ENCODE measurements around the gene GXYLT2. TPM values are rescaled to one million over a fixed set of nuclear protein-coding genes. Genes with fewer than 3 reads are reported as not detected.

The GXYLT2 gene
- total RNA-seq, 4 donors from 2014 or later, result 0.31 to 0.94 (median 0.38) TPM; not detected in 1

GRCh38 chr3:72891053-72891855, 3.4 kb downstream of the GXYLT2 start:
- no peaks in the 10 kb centered on the region for H3K36me3 ChIP-seq
- no peak for TF ChIP-seq POLR2A (IDR thresholded peaks at IDR 0.05)
- TF ChIP-seq CTCF (IDR thresholded peaks at IDR 0.05 in 4 of 5, conservative IDR thresholded peaks at IDR 0.05 in 1 of 5), result no peak
- ATAC-seq, result no peak
- peaks cover 14% of the 10 kb centered on the region in 2 donors for H3K4me1 ChIP-seq
- intact Hi-C loops (cut with DNase I; ENCODE audit: low total_unique reads), result no loop called here
- H3K4me3 ChIP-seq, result no peak overlapping the region
- no peak for DNase-seq
- H3K27me3 ChIP-seq, result no peaks in the 10 kb centered on the region
- H3K9me3 ChIP-seq, result no peaks in the 10 kb centered on the region
- peak overlapping the region; percentile 2 to 30 (median 14) for H3K27ac ChIP-seq
- in situ Hi-C loops (cut with MboI; ENCODE audit: low sequenced_read_pairs in 4 of 4), result no loop called here

GRCh38 chr3:72892081-72892775, 4.4 kb downstream of the GXYLT2 start:
- ATAC-seq (peak; percentile 43 to 54), DNase-seq (no peak)
- no peak for TF ChIP-seq POLR2A (IDR thresholded peaks at IDR 0.05)
- no peak for TF ChIP-seq CTCF (IDR thresholded peaks at IDR 0.05 in 4 of 5, conservative IDR thresholded peaks at IDR 0.05 in 1 of 5)
- intact Hi-C loops (cut with DNase I; ENCODE audit: low total_unique reads), result no loop called here
- in situ Hi-C loops (cut with MboI; ENCODE audit: low sequenced_read_pairs in 4 of 4), result no loop called here
- Histone ChIP-seq H3K4me1 (peaks cover 5 to 6% of the 10 kb centered on the region in 2 donors), H3K27me3 (no peaks in the 10 kb centered on the region), H3K36me3 (no peaks in the 10 kb centered on the region), H3K4me3 (no peak overlapping the region), H3K27ac (peak overlapping the region in 3 of 4 donors; percentile 20 to 43 (median 30)), H3K9me3 (no peaks in the 10 kb centered on the region)

GRCh38 chr3:72892870-72893269, 5.0 kb downstream of the GXYLT2 start:
- in situ Hi-C loops (cut with MboI; ENCODE audit: low sequenced_read_pairs in 4 of 4) (no loop called here), intact Hi-C loops (cut with DNase I; ENCODE audit: low total_unique reads) (no loop called here)
- Histone ChIP-seq H3K27me3 (no peaks in the 10 kb centered on the region), H3K4me1 (no peaks in the 10 kb centered on the region), H3K4me3 (no peak overlapping the region), H3K27ac (no peak overlapping the region), H3K36me3 (no peaks in the 10 kb centered on the region), H3K9me3 (no peaks in the 10 kb centered on the region)
- DNase-seq, result no peak
- TF ChIP-seq CTCF (IDR thresholded peaks at IDR 0.05 in 4 of 5, conservative IDR thresholded peaks at IDR 0.05 in 1 of 5) (no peak), POLR2A (IDR thresholded peaks at IDR 0.05) (no peak)
- ATAC-seq, result no peak

GRCh38 chr3:72894976-72895552, 7.2 kb downstream of the GXYLT2 start:
- intact Hi-C loops (cut with DNase I; ENCODE audit: low total_unique reads) (no loop called here), in situ Hi-C loops (cut with MboI; ENCODE audit: low sequenced_read_pairs in 4 of 4) (no loop called here)
- Histone ChIP-seq H3K27ac (no peak overlapping the region), H3K9me3 (no peaks in the 10 kb centered on the region), H3K4me1 (no peaks in the 10 kb centered on the region), H3K4me3 (no peak overlapping the region), H3K36me3 (no peaks in the 10 kb centered on the region), H3K27me3 (no peaks in the 10 kb centered on the region)
- no peak for TF ChIP-seq CTCF (IDR thresholded peaks at IDR 0.05 in 4 of 5, conservative IDR thresholded peaks at IDR 0.05 in 1 of 5)
- TF ChIP-seq POLR2A (IDR thresholded peaks at IDR 0.05), result no peak
- ATAC-seq (no peak), DNase-seq (no peak)
